OCI-LY3 (cell line): ENCODE data around the gene NDUFA9.

ENCODE experiments used
- EZH2phosphoT487 ChIP-seq: fragments of 200-600 bp; shearing (Covaris generic); IDR thresholded peaks from 2 replicates; pipeline ENCODE4 v1.6.1; 2018; ENCODE audit warnings: antibody characterized with exemption, mixed run types, low read depth
- TF ChIP-seq, protein P1 (sequence below): fragments of 200-600, 300-600 bp; sonication (generic); IDR thresholded peaks from 2 replicates; pipeline ENCODE4 v1.5.1; 2014; ENCODE audit warnings: antibody characterized with exemption, low read length, low read depth

DNA sequence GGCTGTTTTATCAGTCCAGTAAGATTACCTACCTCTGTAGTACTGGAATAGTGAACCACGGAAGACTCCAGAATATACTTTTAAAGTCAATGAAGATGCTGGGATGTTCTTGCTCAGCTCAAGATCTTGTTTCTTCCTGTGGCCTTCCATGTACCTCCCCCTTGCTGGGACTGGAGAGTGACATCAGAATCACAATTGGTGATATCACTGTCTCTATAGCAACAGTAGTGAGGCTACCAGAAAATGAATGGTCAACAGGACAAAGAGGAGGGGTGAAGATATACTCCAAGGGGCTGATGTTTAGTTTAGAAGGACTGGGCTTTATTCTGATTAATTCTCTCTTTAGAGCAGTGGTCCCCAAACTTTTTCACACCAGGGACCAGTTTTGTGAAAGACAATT lies 3.9 kb upstream of the NDUFA9 start:
- TF ChIP-seq, protein P1, sequence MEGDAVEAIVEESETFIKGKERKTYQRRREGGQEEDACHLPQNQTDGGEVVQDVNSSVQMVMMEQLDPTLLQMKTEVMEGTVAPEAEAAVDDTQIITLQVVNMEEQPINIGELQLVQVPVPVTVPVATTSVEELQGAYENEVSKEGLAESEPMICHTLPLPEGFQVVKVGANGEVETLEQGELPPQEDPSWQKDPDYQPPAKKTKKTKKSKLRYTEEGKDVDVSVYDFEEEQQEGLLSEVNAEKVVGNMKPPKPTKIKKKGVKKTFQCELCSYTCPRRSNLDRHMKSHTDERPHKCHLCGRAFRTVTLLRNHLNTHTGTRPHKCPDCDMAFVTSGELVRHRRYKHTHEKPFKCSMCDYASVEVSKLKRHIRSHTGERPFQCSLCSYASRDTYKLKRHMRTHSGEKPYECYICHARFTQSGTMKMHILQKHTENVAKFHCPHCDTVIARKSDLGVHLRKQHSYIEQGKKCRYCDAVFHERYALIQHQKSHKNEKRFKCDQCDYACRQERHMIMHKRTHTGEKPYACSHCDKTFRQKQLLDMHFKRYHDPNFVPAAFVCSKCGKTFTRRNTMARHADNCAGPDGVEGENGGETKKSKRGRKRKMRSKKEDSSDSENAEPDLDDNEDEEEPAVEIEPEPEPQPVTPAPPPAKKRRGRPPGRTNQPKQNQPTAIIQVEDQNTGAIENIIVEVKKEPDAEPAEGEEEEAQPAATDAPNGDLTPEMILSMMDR = no peak
- TF ChIP-seq EZH2phosphoT487 = no peak
